IMR-90 (cell line): ENCODE measurements around the gene PXYLP1. TPM values are rescaled to one million over a fixed set of nuclear protein-coding genes. Genes with fewer than 3 reads are reported as not detected.

ENCODE experiments used
- ATAC-seq: fragments of 200-7000 bp; cut with Tn5 transposase; 2 replicates; pipeline ENCODE4 v1.9.1; 2020; ENCODE audit warnings: low read depth, mild to moderate bottlenecking, moderate library complexity
- BruUV-seq: library from RNA; stranded (reverse); fragments of 400-500 nt; replicated peaks from 2 replicates; lab custom pipeline; 2021; lab: Mats Ljungman, UMichigan
- CTCF ChIA-PET: fragments of 300-600 bp; formaldehyde crosslinking; extraction: SDS; loops from one replicate; lab custom pipeline; 2021; ENCODE audit warnings: antibody characterized with exemption; lab: Yijun Ruan, JAX
- POLR2A ChIA-PET: fragments of 300-600 bp; sonication (Branson Sonifier 250); formaldehyde crosslinking; loops from one replicate; lab custom pipeline; 2022; ENCODE audit warnings: antibody characterized with exemption; ENCODE audit not compliant: unreplicated experiment; lab: Charles Lee
- DNase-seq: peaks from one replicate; pipeline ENCODE4 v3.0.0; 2013
- H2AFZ ChIP-seq: replicated peaks from 2 replicates; pipeline ENCODE3; 2013; ENCODE audit warnings: low read length, mild to moderate bottlenecking; ENCODE audit not compliant: poor library complexity
- H2AK5ac ChIP-seq: 2 replicates; pipeline ENCODE4 v1.6.1; 2013; ENCODE audit warnings: low read depth, low read length, inconsistent platforms
- H2AK9ac ChIP-seq: replicated peaks from 2 replicates; pipeline ENCODE3; 2013; ENCODE audit warnings: mild to moderate bottlenecking, low read depth, low read length, moderate library complexity; ENCODE audit not compliant: poor library complexity
- H2BK120ac ChIP-seq: 2 replicates; pipeline ENCODE4 v1.6.1; 2013; ENCODE audit warnings: low read depth, low read length, inconsistent platforms
- H2BK15ac ChIP-seq: 3 replicates; pipeline ENCODE4 v1.6.1; 2013; ENCODE audit warnings: low read depth, low read length, inconsistent platforms
- H2BK20ac ChIP-seq: 2 replicates; pipeline ENCODE4 v1.6.1; 2013; ENCODE audit warnings: low read depth, mild to moderate bottlenecking, inconsistent platforms, low read length, moderate library complexity
- H2BK5ac ChIP-seq: 2 replicates; pipeline ENCODE4 v1.6.1; 2013; ENCODE audit warnings: mild to moderate bottlenecking, low read depth, low read length, inconsistent platforms; ENCODE audit not compliant: poor library complexity, severe bottlenecking
- H3K14ac ChIP-seq: replicated peaks from 2 replicates; pipeline ENCODE4 v1.6.1; 2013; ENCODE audit warnings: low read depth, low read length, inconsistent platforms
- H3K18ac ChIP-seq: 2 replicates; pipeline ENCODE4 v1.6.1; 2013; ENCODE audit warnings: low read depth, low read length, control low read depth
- H3K23ac ChIP-seq: 2 replicates; pipeline ENCODE4 v1.6.1; 2013; ENCODE audit warnings: low read depth, low read length, inconsistent platforms
- H3K27ac ChIP-seq: 2 replicates; pipeline ENCODE4 v1.5.1; 2013; ENCODE audit warnings: mild to moderate bottlenecking, control low read depth, low read length; ENCODE audit not compliant: insufficient read depth
- H3K27me3 ChIP-seq: 2 replicates; pipeline ENCODE4 v1.6.1; 2013; ENCODE audit warnings: low read length; ENCODE audit not compliant: control insufficient read depth, insufficient read depth
- H3K36me3 ChIP-seq: 2 replicates; pipeline ENCODE4 v1.6.1; 2013; ENCODE audit warnings: low read length, mixed read lengths; ENCODE audit not compliant: control insufficient read depth, insufficient read depth
- H3K4ac ChIP-seq: 2 replicates; pipeline ENCODE4 v1.6.1; 2013; ENCODE audit warnings: low read depth, low read length, inconsistent platforms
- H3K4me1 ChIP-seq: 2 replicates; pipeline ENCODE4 v1.6.1; 2013; ENCODE audit warnings: low read length, mixed read lengths; ENCODE audit not compliant: control insufficient read depth, insufficient read depth
- H3K4me2 ChIP-seq: 2 replicates; pipeline ENCODE4 v1.6.1; 2013; ENCODE audit warnings: low read depth, mild to moderate bottlenecking, control low read depth, low read length, moderate library complexity
- H3K4me3 ChIP-seq: 2 replicates; pipeline ENCODE4 v1.5.1; 2013; ENCODE audit warnings: low read depth, mild to moderate bottlenecking, control low read depth, low read length, moderate library complexity; ENCODE audit not compliant: insufficient read depth
- H3K56ac ChIP-seq: 2 replicates; pipeline ENCODE4 v1.6.1; 2013; ENCODE audit warnings: low read length, inconsistent platforms; ENCODE audit not compliant: insufficient read depth; ENCODE audit errors: extremely low read depth
- H3K79me1 ChIP-seq, 2 experiments: 2 replicates each; pipeline ENCODE4 v1.6.1; 2013; ENCODE audit warnings: low read length in 2 of 2, inconsistent platforms in 1 of 2, low read depth in 1 of 2
- H3K9ac ChIP-seq: 2 replicates; pipeline ENCODE4 v1.6.1; 2013; ENCODE audit warnings: low read depth, low read length, control low read depth
- H3K9me1 ChIP-seq: 2 replicates; pipeline ENCODE4 v1.6.1; 2013; ENCODE audit warnings: low read length, inconsistent platforms; ENCODE audit not compliant: insufficient read depth
- H3K9me3 ChIP-seq: 2 replicates; pipeline ENCODE4 v1.6.1; 2013; ENCODE audit warnings: low read length; ENCODE audit not compliant: control insufficient read depth, insufficient read depth
- H4K20me1 ChIP-seq: 2 replicates; pipeline ENCODE4 v1.6.1; 2013; ENCODE audit warnings: low read length, inconsistent platforms; ENCODE audit not compliant: insufficient read depth
- H4K5ac ChIP-seq: 2 replicates; pipeline ENCODE4 v1.6.1; 2013; ENCODE audit warnings: mild to moderate bottlenecking, low read depth, low read length, control low read depth
- H4K8ac ChIP-seq, 2 experiments: 2 replicates each; pipeline ENCODE4 v1.6.1; 2013; ENCODE audit warnings: low read depth in 2 of 2, low read length in 2 of 2, control low read depth in 1 of 2, inconsistent platforms in 1 of 2
- H4K91ac ChIP-seq: 2 replicates; pipeline ENCODE4 v1.6.1; 2013; ENCODE audit warnings: low read depth, low read length, inconsistent platforms; ENCODE audit not compliant: insufficient read depth
- BHLHE40 ChIP-seq: fragments of 150-350 bp; IDR thresholded peaks from 2 replicates; pipeline ENCODE4 v1.6.1; 2016; ENCODE audit warnings: mild to moderate bottlenecking, low read depth, low read length
- CEBPB ChIP-seq: IDR thresholded peaks from 2 replicates; pipeline ENCODE4 v1.6.1; 2012; ENCODE audit warnings: low read depth, low read length, improper control_type of control experiment
- ELK1 ChIP-seq: fragments of 150-350 bp; IDR thresholded peaks from 2 replicates; pipeline ENCODE4 v1.6.1; 2016; ENCODE audit warnings: low read depth, mild to moderate bottlenecking, low read length, moderate library complexity, borderline replicate concordance
- NFE2L2 ChIP-seq: fragments of 150-350 bp; IDR thresholded peaks from 2 replicates; pipeline ENCODE4 v1.6.1; 2016; ENCODE audit warnings: low read depth, mild to moderate bottlenecking, low read length
- WGBS, 2 experiments: methylation state at CpG; one replicate each; pipeline versions ENCODE4 v1.1.5 to v1.1.7; 2013; ENCODE audit warnings: missing lambda C conversion rate in 2 of 2; ENCODE audit not compliant: insufficient read length in 1 of 2; ENCODE audit errors: extremely low coverage in 2 of 2; 5-methylcytosine and 5-hydroxymethylcytosine counted together
- dilution Hi-C: fragments of 300-500 bp; cut with HindIII; formaldehyde crosslinking; loops from one replicate; pipeline ENCODE4 v1.14.3; 2018; ENCODE audit warnings: low sequenced_read_pairs; ENCODE audit not compliant: unreplicated experiment
- in situ Hi-C: fragments of 300-500 bp; cut with MboI; formaldehyde crosslinking; loops from 3 replicates; pipeline ENCODE4 v1.14.3; 2019; ENCODE audit warnings: low sequenced_read_pairs, inconsistent platforms, mixed read lengths
- intact Hi-C: fragments of 100-400 bp; cut with micrococcal nuclease; formaldehyde crosslinking; loops from 2 replicates; pipeline ENCODE4 v1.10.0; 2022
- polyA plus RNA-seq, 3 experiments: library from polyadenylated mRNA; depleted of rRNA; stranded (reverse); fragments of >200 nt; gene quantifications; 2 replicates each; pipeline ENCODE4 v1.2.3, GENCODE V29; 2012; ENCODE audit warnings: low replicate concordance in 1 of 3
- total RNA-seq: library from RNA; depleted of rRNA; stranded (reverse); fragments of >200 nt; gene quantifications from 2 replicates; pipeline ENCODE4 v1.2.3, GENCODE V29; 2012

Gene PXYLP1
- total and polyA plus RNA-seq, 2 of the 4 experiments (the other 2 are of a cell fraction) = 11.7 to 15.6 TPM

GRCh38 chr3:141240687-141241615, 9.3 kb downstream of the PXYLP1 start (continued):
- no peak for TF ChIP-seq CEBPB
- no peak for TF ChIP-seq NFE2L2

GRCh38 chr3:141241616-141242376, 10.2 kb downstream of the PXYLP1 start:
- WGBS, 2 experiments = 89% methylated on average over 5 of the region's 12 CpGs; no CpG with 5 or more reads in 1 of the 2 experiments
- dilution Hi-C loops (no loop called here), intact Hi-C loops (no loop called here), in situ Hi-C loops (no loop called here)
- Histone ChIP-seq H3K9me3 (no peaks in the 10 kb centered on the region), H4K91ac (no peak overlapping the region), H3K36me3 (no peaks in the 10 kb centered on the region), H3K9me1 (peaks cover 24% of the 10 kb centered on the region), H4K20me1 (0 out of 2 replicates have a peak, but pooled peaks cover 4% of the 10 kb centered on the region), H2BK120ac (no peak overlapping the region), H2BK5ac (no peak overlapping the region), H3K27me3 (no peaks in the 10 kb centered on the region), H3K27ac (no peak overlapping the region), H3K4me3 (no peak overlapping the region), H4K8ac (no peak overlapping the region), H3K56ac (no peak overlapping the region), H2BK20ac (no peak overlapping the region; the same call in 1 of the 2 replicates), H3K23ac (no peak overlapping the region), H3K79me1 (peaks cover 0 to 16% of the 10 kb centered on the region in 2 experiments; a peak in 2 of 4 replicates), H2AFZ (no peak overlapping the region), H2AK5ac (0 out of 2 replicates have a peak overlapping the region, but pooled peaks have one; percentile 29), H3K4ac (no peak overlapping the region), H2BK15ac (no peak overlapping the region), H3K14ac (peak overlapping the region; percentile 49; the same call in 1 of the 2 replicates), H4K5ac (no peak overlapping the region), H3K18ac (no peak overlapping the region), H3K4me1 (peaks cover 17% of the 10 kb centered on the region), H3K9ac (no peak overlapping the region), H2AK9ac (no peak overlapping the region), H3K4me2 (no peak overlapping the region)
- POLR2A ChIA-PET = no interaction called here
- CTCF ChIA-PET = no interaction called here
- TF ChIP-seq ELK1 (no peak), BHLHE40 (no peak)
- DNase-seq = no peak
- ATAC-seq = 0 out of 2 replicates have a peak, but pooled peaks have one; percentile 15
- no TSS peak for BruUV-seq
